BLaER1 (cell line): ENCODE data around the gene TAX1BP3.

Experiments used
- H3K27ac ChIP-seq: shearing (Covaris generic); formaldehyde crosslinking; 2 replicates; pipeline ENCODE4 v1.8.1; 2022
- H3K27me3 ChIP-seq: shearing (Covaris generic); formaldehyde crosslinking; 2 replicates; pipeline ENCODE4 v1.8.1; 2022
- H3K36me3 ChIP-seq: shearing (Covaris generic); formaldehyde crosslinking; 2 replicates; pipeline ENCODE4 v1.8.1; 2022
- H3K4me1 ChIP-seq: shearing (Covaris generic); formaldehyde crosslinking; 2 replicates; pipeline ENCODE4 v1.8.1; 2022
- H3K4me2 ChIP-seq: shearing (Covaris generic); formaldehyde crosslinking; 2 replicates; pipeline ENCODE4 v1.8.1; 2022
- H3K4me3 ChIP-seq: shearing (Covaris generic); formaldehyde crosslinking; 2 replicates; pipeline ENCODE4 v1.8.1; 2022
- H3K9ac ChIP-seq: shearing (Covaris generic); formaldehyde crosslinking; 2 replicates; pipeline ENCODE4 v1.8.1; 2022
- H3K9me3 ChIP-seq: shearing (Covaris generic); formaldehyde crosslinking; 2 replicates; pipeline ENCODE4 v1.8.1; 2022
- H4K20me1 ChIP-seq: shearing (Covaris generic); formaldehyde crosslinking; 2 replicates; pipeline ENCODE4 v1.8.1; 2022
- Cebpa-rat ChIP-seq: shearing (Covaris generic); IDR thresholded peaks from 2 replicates; pipeline ENCODE4 v1.8.1; 2022

TAX1BP3 gene

DNA sequence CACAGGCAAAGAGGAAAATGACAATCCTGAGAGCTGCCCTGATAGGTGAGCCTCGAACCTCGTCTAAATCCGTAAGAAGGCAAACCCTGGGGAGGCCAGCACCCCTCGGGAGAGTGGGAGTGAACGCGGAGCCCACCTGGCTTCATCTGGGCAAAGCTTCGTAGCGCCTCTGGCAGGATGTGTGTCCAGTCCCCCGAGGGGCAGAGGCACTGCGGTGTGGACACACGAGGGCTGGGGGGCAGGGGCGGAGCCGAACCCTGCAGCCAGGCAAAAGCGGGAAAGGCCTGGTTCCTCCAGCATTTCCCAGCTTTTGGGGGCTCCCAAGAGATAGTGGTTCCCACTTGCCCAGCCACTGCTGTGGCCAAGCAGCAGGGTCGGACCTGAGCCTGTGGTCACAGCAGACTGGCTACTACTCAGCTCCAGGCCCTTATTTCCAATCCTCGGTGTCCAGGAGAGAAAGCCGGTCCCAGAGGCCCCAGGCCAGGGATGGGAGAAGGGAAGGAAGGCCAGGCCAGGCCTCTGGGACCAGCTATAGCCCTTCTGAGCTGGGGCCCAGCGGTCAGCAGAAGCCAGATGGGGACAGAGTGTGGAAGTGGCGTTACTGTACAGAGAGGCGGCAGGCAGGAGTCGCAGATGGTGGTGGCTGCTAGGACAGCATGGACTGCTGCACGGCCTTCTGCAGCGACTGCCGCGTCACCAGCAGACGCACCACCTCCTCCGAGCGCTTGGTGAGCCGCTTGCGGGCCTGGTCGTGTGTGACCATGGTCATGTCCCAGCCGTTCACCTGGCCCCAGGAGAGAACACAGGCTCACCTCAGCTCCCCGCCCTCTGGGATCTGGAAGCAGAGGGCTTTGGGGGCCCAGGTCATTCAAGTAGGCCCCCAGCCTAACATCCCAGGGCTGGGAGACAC, 5.0 kb downstream of the TAX1BP3 start:
- H3K27ac ChIP-seq, result no peak overlapping the region
- H3K9me3 ChIP-seq, result no peaks in the 10 kb centered on the region
- H4K20me1 ChIP-seq, result peaks cover 35% of the 10 kb centered on the region
- H3K27me3 ChIP-seq, result no peaks in the 10 kb centered on the region
- H3K4me1 ChIP-seq, result peaks cover 22% of the 10 kb centered on the region
- TF ChIP-seq Cebpa-rat, result no peak
- no peak overlapping the region for H3K9ac ChIP-seq
- H3K36me3 ChIP-seq, result peaks cover 62% of the 10 kb centered on the region
- H3K4me2 ChIP-seq, result no peak overlapping the region
- no peak overlapping the region for H3K4me3 ChIP-seq

- TF ChIP-seq Cebpa-rat, result no peak
- Histone ChIP-seq H3K36me3 (peaks cover 75% of the 10 kb centered on the region), H3K9ac (no peak overlapping the region), H3K27ac (no peak overlapping the region), H4K20me1 (0 out of 2 replicates have a peak, but pooled peaks cover 11% of the 10 kb centered on the region), H3K4me1 (no peaks in the 10 kb centered on the region), H3K4me2 (no peak overlapping the region), H3K27me3 (no peaks in the 10 kb centered on the region), H3K4me3 (no peak overlapping the region), H3K9me3 (no peaks in the 10 kb centered on the region)
These were observed 8.0 kb downstream of the TAX1BP3 start for GRCh38 chr17:3660311-3660891.

DNA sequence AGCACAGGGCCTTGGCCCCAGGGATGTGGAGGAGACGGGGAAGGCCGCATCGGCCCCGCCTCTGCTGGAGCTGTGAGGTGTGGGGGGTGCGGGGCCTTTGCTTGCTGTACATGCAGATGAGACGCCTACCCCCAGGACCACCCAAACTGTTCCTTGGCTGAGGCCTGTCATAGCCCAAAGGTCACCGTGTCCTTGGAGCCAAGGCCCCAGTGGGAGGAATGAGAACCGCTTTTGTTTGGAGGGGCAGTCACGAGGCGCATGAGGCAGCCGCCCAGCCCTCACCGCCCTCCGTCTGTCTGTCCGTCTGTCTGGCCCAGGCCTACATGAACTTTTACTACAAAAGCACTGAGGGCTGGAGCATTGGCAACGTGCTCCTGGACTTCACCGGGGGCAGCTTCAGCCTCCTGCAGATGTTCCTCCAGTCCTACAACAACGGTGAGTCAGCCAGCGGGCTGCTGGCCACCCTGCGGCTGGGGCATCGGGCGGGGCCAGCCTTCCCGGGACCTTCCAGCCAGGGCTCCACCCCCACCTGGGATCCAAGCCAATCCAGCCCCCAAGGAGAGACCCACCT, 8.8 kb downstream of the TAX1BP3 start:
- no peak for TF ChIP-seq Cebpa-rat
- no peak overlapping the region for H3K4me3 ChIP-seq
- H3K4me2 ChIP-seq, result no peak overlapping the region
- H3K9me3 ChIP-seq, result no peaks in the 10 kb centered on the region
- no peaks in the 10 kb centered on the region for H3K27me3 ChIP-seq
- no peak overlapping the region for H3K9ac ChIP-seq
- peaks cover 79% of the 10 kb centered on the region for H3K36me3 ChIP-seq
- no peaks in the 10 kb centered on the region for H3K4me1 ChIP-seq
- H4K20me1 ChIP-seq, result 0 out of 2 replicates have a peak, but pooled peaks cover 6% of the 10 kb centered on the region
- H3K27ac ChIP-seq, result no peak overlapping the region

DNA sequence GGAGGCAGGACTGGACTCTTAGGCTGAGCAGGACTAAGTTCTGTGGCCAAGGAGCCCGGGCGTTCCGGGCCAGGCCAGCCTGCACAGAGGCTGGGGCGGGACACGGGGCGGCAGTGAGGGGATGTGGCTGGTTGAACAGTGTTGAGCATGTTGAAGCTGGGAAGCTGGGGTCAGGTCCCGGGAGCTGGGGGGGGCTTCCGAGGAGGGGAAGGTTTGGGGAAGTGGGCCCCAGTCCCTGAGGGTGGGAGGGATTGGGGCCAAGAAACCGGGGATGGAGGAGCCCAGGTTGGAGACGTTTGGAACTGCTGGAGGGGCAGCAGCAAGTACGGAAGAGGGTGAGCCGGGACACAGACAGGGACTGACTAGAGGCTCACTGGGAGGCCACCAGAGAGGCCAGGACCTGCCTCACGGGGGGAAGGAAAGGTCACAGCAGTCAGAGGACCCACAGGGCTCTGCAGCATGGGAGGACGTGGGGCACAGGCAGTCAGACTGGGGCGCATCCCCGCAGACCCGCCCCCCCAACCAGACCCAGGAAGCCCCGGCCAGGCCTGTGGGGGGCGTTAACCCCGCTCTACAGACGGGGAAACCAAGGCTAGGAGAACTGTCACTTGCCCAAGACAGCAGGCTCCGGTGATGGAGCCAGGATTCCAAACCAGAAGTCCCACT, 9.5 kb downstream of the TAX1BP3 start:
- Histone ChIP-seq H3K27me3 (no peaks in the 10 kb centered on the region), H3K36me3 (peaks cover 72% of the 10 kb centered on the region), H3K9ac (no peak overlapping the region), H3K4me2 (no peak overlapping the region), H3K4me3 (no peak overlapping the region), H3K27ac (no peak overlapping the region), H3K9me3 (no peaks in the 10 kb centered on the region), H3K4me1 (no peaks in the 10 kb centered on the region), H4K20me1 (no peaks in the 10 kb centered on the region)
- no peak for TF ChIP-seq Cebpa-rat

DNA sequence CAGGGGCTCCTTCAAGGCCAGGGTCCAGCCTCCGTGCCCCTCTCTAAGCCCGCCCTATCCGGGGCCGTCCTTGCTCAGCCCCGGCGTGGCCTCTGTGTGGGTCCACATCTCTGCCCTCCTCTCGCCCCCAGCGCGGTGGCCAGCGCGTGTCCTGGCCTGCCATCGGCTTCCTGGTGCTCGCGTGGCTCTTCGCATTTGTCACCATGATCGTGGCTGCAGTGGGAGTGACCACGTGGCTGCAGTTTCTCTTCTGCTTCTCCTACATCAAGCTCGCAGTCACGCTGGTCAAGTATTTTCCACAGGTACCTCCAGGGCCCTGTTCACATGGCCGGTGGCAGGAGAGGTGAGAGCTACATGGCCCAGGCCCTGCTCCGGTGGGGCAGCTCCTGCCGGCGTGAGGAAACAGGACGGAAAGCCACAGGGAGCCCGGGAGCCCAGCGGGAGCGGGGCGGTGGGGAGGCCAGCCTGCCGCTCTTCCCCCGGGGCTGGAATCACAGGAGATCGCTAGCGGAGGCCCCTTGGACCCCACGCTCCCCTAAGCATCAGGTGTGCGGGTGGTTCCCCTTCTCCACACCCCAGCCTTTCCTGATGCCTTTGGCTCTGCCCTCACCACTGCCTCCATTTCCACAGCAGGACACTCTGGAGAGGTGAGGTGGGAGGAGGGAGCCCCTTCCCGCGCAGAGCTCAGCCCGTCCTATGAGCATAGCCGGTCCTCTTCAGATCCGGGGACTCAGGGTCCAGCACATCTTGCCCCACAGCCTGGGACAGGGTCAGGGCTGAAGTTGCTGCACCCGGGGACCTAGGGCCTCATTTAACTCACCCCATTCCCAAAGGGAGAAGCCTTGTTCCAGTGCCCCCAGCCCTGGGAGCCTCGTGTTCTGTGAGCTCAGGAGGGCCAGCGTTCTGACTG, 10.2 kb downstream of the TAX1BP3 start:
- no peaks in the 10 kb centered on the region for H3K4me1 ChIP-seq
- peaks cover 68% of the 10 kb centered on the region for H3K36me3 ChIP-seq
- H3K9ac ChIP-seq, result no peak overlapping the region
- no peaks in the 10 kb centered on the region for H4K20me1 ChIP-seq
- no peak overlapping the region for H3K27ac ChIP-seq
- H3K4me3 ChIP-seq, result no peak overlapping the region
- TF ChIP-seq Cebpa-rat, result no peak
- no peak overlapping the region for H3K4me2 ChIP-seq
- no peaks in the 10 kb centered on the region for H3K27me3 ChIP-seq
- H3K9me3 ChIP-seq, result no peaks in the 10 kb centered on the region

DNA sequence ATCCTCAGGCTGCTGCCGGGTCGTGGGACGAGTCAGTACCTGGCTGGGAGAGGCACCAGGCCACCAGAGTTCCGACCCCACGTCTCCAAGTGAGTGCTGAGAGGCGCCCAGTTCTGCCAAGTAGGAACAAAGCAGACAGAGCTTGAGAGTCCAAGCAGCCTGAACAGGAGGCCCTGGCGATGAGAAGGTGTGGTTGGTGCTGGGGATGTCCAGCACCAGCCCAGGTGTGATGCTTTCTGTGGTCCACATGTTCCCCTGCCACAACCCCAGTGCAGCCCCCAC, 10.8 kb downstream of the TAX1BP3 start:
- H3K4me2 ChIP-seq, result no peak overlapping the region
- H4K20me1 ChIP-seq, result no peaks in the 10 kb centered on the region
- H3K4me3 ChIP-seq, result no peak overlapping the region
- peaks cover 68% of the 10 kb centered on the region for H3K36me3 ChIP-seq
- no peak overlapping the region for H3K27ac ChIP-seq
- no peaks in the 10 kb centered on the region for H3K9me3 ChIP-seq
- TF ChIP-seq Cebpa-rat, result no peak
- no peaks in the 10 kb centered on the region for H3K4me1 ChIP-seq
- H3K27me3 ChIP-seq, result no peaks in the 10 kb centered on the region
- no peak overlapping the region for H3K9ac ChIP-seq

GRCh38 chr17:3656755-3657587, 11.4 kb downstream of the TAX1BP3 start:
- no peak overlapping the region for H3K9ac ChIP-seq
- no peak for TF ChIP-seq Cebpa-rat
- H3K9me3 ChIP-seq, result no peaks in the 10 kb centered on the region
- no peaks in the 10 kb centered on the region for H3K4me1 ChIP-seq
- H3K27ac ChIP-seq, result no peak overlapping the region
- peaks cover 62% of the 10 kb centered on the region for H3K36me3 ChIP-seq
- no peak overlapping the region for H3K4me3 ChIP-seq
- no peaks in the 10 kb centered on the region for H3K27me3 ChIP-seq
- no peaks in the 10 kb centered on the region for H4K20me1 ChIP-seq
- no peak overlapping the region for H3K4me2 ChIP-seq

DNA sequence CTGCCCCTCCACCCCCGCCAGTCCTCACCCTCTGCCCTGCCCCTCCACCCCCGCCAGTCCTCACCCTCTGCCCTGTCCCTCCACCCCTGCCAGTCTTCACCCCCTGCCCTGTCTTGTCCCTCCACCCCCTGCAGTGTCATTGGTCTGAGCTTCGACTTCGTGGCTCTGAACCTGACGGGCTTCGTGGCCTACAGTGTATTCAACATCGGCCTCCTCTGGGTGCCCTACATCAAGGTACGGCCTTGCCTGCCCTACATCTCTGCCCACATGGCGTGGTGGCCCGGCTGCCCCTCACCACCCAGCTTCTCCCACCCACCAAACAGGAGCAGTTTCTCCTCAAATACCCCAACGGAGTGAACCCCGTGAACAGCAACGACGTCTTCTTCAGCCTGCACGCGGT, 12.0 kb downstream of the TAX1BP3 start:
- H3K9me3 ChIP-seq, result no peaks in the 10 kb centered on the region

More for the DNA sequence above, 12.0 kb downstream of the TAX1BP3 start:
- no peak overlapping the region for H3K9ac ChIP-seq
- no peaks in the 10 kb centered on the region for H4K20me1 ChIP-seq
- H3K36me3 ChIP-seq, result peaks cover 56% of the 10 kb centered on the region
- no peaks in the 10 kb centered on the region for H3K27me3 ChIP-seq
- TF ChIP-seq Cebpa-rat, result no peak
- no peak overlapping the region for H3K27ac ChIP-seq
- no peak overlapping the region for H3K4me3 ChIP-seq
- no peak overlapping the region for H3K4me2 ChIP-seq
- no peaks in the 10 kb centered on the region for H3K4me1 ChIP-seq
